HCEC 1CT (cell line): Measurements from ENCODE around the gene DLX3.

Experiments used
- DNase-seq: peaks from one replicate; pipeline ENCODE4 v3.0.0-alpha.2; 2017

Gene DLX3

GRCh38 chr17:49952209-49952911, 42.7 kb downstream of the DLX3 start:
- peak; percentile 54 for DNase-seq

- DNase-seq: no peak
Measured at GRCh38 chr17:49951362-49952082, 43.5 kb downstream of the DLX3 start.

GRCh38 chr17:49949634-49950033, 45.4 kb downstream of the DLX3 start:
- DNase-seq: no peak

GRCh38 chr17:49946964-49947584, 48.0 kb downstream of the DLX3 start:
- DNase-seq: no peak

- no peak for DNase-seq
Measured at GRCh38 chr17:49946208-49946607, 48.8 kb downstream of the DLX3 start.

- no peak for DNase-seq
Measured at GRCh38 chr17:49944273-49944870, 50.7 kb downstream of the DLX3 start.

- no peak for DNase-seq
Measured at GRCh38 chr17:49942947-49943346, 52.1 kb downstream of the DLX3 start.

- DNase-seq: no peak
Measured at GRCh38 chr17:49941427-49941826, 53.6 kb downstream of the DLX3 start.
